Esophagus muscularis mucosa (tissue), 4 donors: ENCODE data around the gene WNT10A. TPM values are rescaled to one million over a fixed set of nuclear protein-coding genes. Genes with fewer than 3 reads are reported as not detected.
A peak's percentile ranks its signal among the peaks of the same experiment; 100 is the strongest.

Experiments
- DNase-seq: peaks from one replicate; pipeline ENCODE4 v3.0.0-alpha.2; 2017; ENCODE audit errors: extremely low spot score
- H3K27ac ChIP-seq, 4 donors: fragments of 200-600 bp; sonication (generic); replicated peaks in 1 of 4; 1 replicate in 3 of 4; 2 replicates in 1 of 4; pipeline ENCODE4 v1.5.1; 2016 to 2019; ENCODE audit warnings: mild to moderate bottlenecking in 1 of 4
- H3K27me3 ChIP-seq, 4 donors: fragments of 200-600 bp; sonication (generic); one replicate each; pipeline versions ENCODE4 v1.5.1 to v1.6.0; 2016 to 2019
- H3K36me3 ChIP-seq, 4 donors: fragments of 200-600 bp; sonication (generic); one replicate each; pipeline ENCODE4 v1.5.1; 2016 to 2019
- H3K4me1 ChIP-seq, 4 donors: fragments of 200-600 bp; sonication (generic); one replicate each; pipeline ENCODE4 v1.5.1; 2016 to 2019
- H3K4me3 ChIP-seq, 4 donors: fragments of 200-600 bp; sonication (generic); 1 replicate in 2 of 4; 2 replicates in 2 of 4; pipeline ENCODE4 v1.5.1; 2016 to 2019; ENCODE audit warnings: mild to moderate bottlenecking in 4 of 4, moderate library complexity in 1 of 4
- H3K9me3 ChIP-seq, 4 donors: fragments of 200-600 bp; sonication (generic); 1 replicate in 3 of 4; 2 replicates in 1 of 4; pipeline ENCODE4 v1.5.1; 2016 to 2019
- CTCF ChIP-seq, 3 experiments: fragments of 200-600 bp in 2 of 3; fragments of 450-650 bp in 1 of 3; sonication (generic) in 2 of 3; IDR thresholded peaks; one replicate each; pipeline ENCODE4 v1.5.1; 2017 to 2019; ENCODE audit warnings: antibody characterized with exemption in 3 of 3, mild to moderate bottlenecking in 2 of 3, moderate library complexity in 1 of 3
- EP300 ChIP-seq: sonication (generic); formaldehyde crosslinking; IDR thresholded peaks from one replicate; pipeline ENCODE4 v1.6.1; 2017; ENCODE audit warnings: antibody characterized with exemption
- POLR2A ChIP-seq: fragments of 450-650 bp; IDR thresholded peaks from one replicate; pipeline ENCODE4 v1.6.1; 2017; ENCODE audit warnings: antibody characterized with exemption, moderate library complexity, mild to moderate bottlenecking, low read depth
- POLR2AphosphoS5 ChIP-seq, 2 donors: sonication (generic); formaldehyde crosslinking; IDR thresholded peaks; one replicate each; pipeline ENCODE4 v1.6.1; 2017; ENCODE audit warnings: antibody characterized with exemption in 2 of 2
- WGBS: methylation state at CpG from one replicate; pipeline ENCODE4 v1.1.5; 2018; 5-methylcytosine and 5-hydroxymethylcytosine counted together
- intact Hi-C: fragments of 100-400 bp; cut with DNase I; formaldehyde crosslinking; loops from one replicate; pipeline ENCODE4 v1.15.1; 2023
- total RNA-seq, 4 donors: library from RNA; depleted of rRNA; stranded (reverse); fragments of >200 nt; gene quantifications; one replicate each; pipeline versions ENCODE4 v1.1.0 to v1.2.1, GENCODE V29; 2016

Gene WNT10A
- total RNA-seq, 4 donors from 2014 or later, result 0.17 TPM; not detected in 3

GRCh38 chr2:218859988-218860831, 20.4 kb upstream of the WNT10A start:
- TF ChIP-seq POLR2A (no peak), EP300 (no peak), POLR2AphosphoS5 (IDR thresholded peaks at IDR 0.05) (no peak), CTCF (IDR thresholded peaks at IDR 0.05) (no peak)
- Histone ChIP-seq H3K4me1 (peaks cover 22 to 36% (median 28%) of the 10 kb centered on the region in 4 donors), H3K27ac (peak overlapping the region in 2 of 4 donors; percentile 7 to 29), H3K4me3 (peak overlapping the region; percentile 51 to 64 (median 51)), H3K27me3 (peaks cover 0 to 100% (median 50%) of the 10 kb centered on the region in 4 donors), H3K9me3 (no peaks in the 10 kb centered on the region), H3K36me3 (no peaks in the 10 kb centered on the region)
- intact Hi-C loops, result no loop called here
- no peak for DNase-seq
- WGBS, result 8% methylated on average over 13 of the region's 47 CpGs

GRCh38 chr2:218860950-218861381, 19.7 kb upstream of the WNT10A start:
- TF ChIP-seq POLR2AphosphoS5 (IDR thresholded peaks at IDR 0.05), result peak in 1 of 2 donors; percentile 67
- no peak for TF ChIP-seq POLR2A
- DNase-seq, result no peak
- Histone ChIP-seq H3K9me3 (no peaks in the 10 kb centered on the region), H3K36me3 (no peaks in the 10 kb centered on the region), H3K4me3 (peak overlapping the region; percentile 51 to 64 (median 51)), H3K27me3 (peaks cover 0 to 100% (median 50%) of the 10 kb centered on the region in 4 donors), H3K27ac (peak overlapping the region in 1 of 4 donors; percentile 7), H3K4me1 (peaks cover 22 to 36% (median 28%) of the 10 kb centered on the region in 4 donors)
- WGBS, result 3% methylated on average over 20 of the region's 21 CpGs
- intact Hi-C loops, result no loop called here

- H3K27ac ChIP-seq, result no peak overlapping the region
- TF ChIP-seq POLR2AphosphoS5 (IDR thresholded peaks at IDR 0.05), result no peak
- no peak for TF ChIP-seq POLR2A
- no peak for TF ChIP-seq EP300
- no peak for TF ChIP-seq CTCF (IDR thresholded peaks at IDR 0.05)
- peaks cover 0 to 98% (median 50%) of the 10 kb centered on the region in 4 donors for H3K27me3 ChIP-seq
- intact Hi-C loops, result no loop called here
- WGBS, result 71% methylated on average over 7 of the region's 7 CpGs
- no peaks in the 10 kb centered on the region for H3K9me3 ChIP-seq
- peaks cover 22 to 36% (median 28%) of the 10 kb centered on the region in 4 donors for H3K4me1 ChIP-seq
- H3K4me3 ChIP-seq, result no peak overlapping the region
- DNase-seq, result no peak
- no peaks in the 10 kb centered on the region for H3K36me3 ChIP-seq
Measured at GRCh38 chr2:218861645-218862318, 18.9 kb upstream of the WNT10A start.

GRCh38 chr2:218863021-218863520, 17.6 kb upstream of the WNT10A start:
- Histone ChIP-seq H3K27ac (no peak overlapping the region), H3K9me3 (no peaks in the 10 kb centered on the region), H3K4me3 (no peak overlapping the region), H3K4me1 (peaks cover 19 to 33% (median 28%) of the 10 kb centered on the region in 4 donors), H3K36me3 (no peaks in the 10 kb centered on the region), H3K27me3 (peaks cover 0 to 98% (median 44%) of the 10 kb centered on the region in 4 donors)
- TF ChIP-seq CTCF (IDR thresholded peaks at IDR 0.05) (no peak), EP300 (no peak), POLR2AphosphoS5 (IDR thresholded peaks at IDR 0.05) (no peak), POLR2A (no peak)
- intact Hi-C loops, result no loop called here
- DNase-seq, result no peak
- 78% methylated on average over 3 of the region's 3 CpGs for WGBS

- H3K9me3 ChIP-seq, result no peaks in the 10 kb centered on the region
- H3K4me1 ChIP-seq, result peaks cover 8 to 14% (median 11%) of the 10 kb centered on the region in 4 donors
- H3K4me3 ChIP-seq, result no peak overlapping the region
- H3K27ac ChIP-seq, result no peak overlapping the region
- TF ChIP-seq CTCF (IDR thresholded peaks at IDR 0.05) (no peak), POLR2AphosphoS5 (IDR thresholded peaks at IDR 0.05) (no peak), POLR2A (no peak)
- WGBS, result 68% methylated on average over 3 of the region's 4 CpGs
- H3K27me3 ChIP-seq, result peaks cover 0 to 98% (median 23%) of the 10 kb centered on the region in 4 donors
- intact Hi-C loops, result no loop called here
- no peak for DNase-seq
- H3K36me3 ChIP-seq, result no peaks in the 10 kb centered on the region
Measured at GRCh38 chr2:218865396-218865795, 15.3 kb upstream of the WNT10A start.
